Smooth muscle cell of the umbilical artery (primary cell): ENCODE results near the gene SERINC3. TPM values are rescaled to one million over a fixed set of nuclear protein-coding genes. Genes with fewer than 3 reads are reported as not detected.

Experiments used
- total RNA-seq: library from RNA; depleted of rRNA; stranded (reverse); fragments of >200 nt; gene quantifications from 2 replicates; pipeline ENCODE4 v1.2.3, GENCODE V29; 2014

SERINC3 gene
- 74.9 and 90.9 TPM in 2 replicates for total RNA-seq

DNA sequence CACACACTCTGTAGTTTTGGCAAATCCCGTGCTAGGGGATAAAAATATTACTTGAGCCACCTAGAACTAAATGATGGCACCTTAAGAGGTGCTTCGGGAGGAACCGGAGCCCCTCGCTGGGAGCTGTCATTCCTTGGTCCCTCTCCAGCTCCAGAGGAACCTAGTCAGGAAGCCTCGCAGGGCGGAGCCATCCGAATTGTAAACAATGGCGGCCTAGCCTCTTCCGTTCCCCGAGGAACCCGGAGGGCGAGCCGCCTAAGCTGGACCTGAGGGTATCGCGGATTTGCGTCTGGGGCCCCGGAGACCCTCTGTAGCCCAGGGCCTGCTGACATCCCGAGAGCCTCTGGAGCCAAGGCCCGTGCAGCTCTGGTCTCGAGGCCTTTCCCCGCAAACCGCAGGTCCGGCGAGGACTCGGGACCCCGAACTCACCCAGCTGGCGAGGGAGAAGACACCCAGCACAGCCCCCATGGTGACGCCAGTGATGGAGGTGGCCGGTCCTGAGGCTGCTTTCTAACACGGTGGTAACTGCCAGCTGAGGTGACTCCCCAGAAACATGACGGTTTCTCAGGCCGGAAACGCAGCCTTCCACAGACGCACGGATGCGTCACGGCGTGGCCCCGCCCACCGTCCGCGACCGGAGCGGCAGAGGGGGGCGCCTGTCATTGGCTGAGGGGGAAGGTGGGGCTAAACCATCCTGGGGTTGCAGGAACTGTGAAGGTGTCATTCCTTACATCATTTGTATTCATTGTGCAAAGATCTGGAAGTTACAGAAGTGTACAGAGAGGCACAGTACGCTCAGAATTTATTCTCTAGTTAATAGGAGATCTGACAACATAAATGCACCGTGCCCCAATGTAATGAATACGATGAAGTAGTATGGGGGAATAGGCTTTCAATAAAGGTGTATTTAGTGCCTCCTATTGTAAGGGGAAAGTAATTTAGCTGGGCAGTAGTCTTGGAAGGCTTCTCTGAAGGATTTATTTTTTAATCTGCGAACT, at the start of gene SERINC3:
Gene SERINC3, minus strand, starts transcription at position 587 of the 998 bp plus-strand sequence. Its CDS starts 119 bp downstream, at position 468.

DNA sequence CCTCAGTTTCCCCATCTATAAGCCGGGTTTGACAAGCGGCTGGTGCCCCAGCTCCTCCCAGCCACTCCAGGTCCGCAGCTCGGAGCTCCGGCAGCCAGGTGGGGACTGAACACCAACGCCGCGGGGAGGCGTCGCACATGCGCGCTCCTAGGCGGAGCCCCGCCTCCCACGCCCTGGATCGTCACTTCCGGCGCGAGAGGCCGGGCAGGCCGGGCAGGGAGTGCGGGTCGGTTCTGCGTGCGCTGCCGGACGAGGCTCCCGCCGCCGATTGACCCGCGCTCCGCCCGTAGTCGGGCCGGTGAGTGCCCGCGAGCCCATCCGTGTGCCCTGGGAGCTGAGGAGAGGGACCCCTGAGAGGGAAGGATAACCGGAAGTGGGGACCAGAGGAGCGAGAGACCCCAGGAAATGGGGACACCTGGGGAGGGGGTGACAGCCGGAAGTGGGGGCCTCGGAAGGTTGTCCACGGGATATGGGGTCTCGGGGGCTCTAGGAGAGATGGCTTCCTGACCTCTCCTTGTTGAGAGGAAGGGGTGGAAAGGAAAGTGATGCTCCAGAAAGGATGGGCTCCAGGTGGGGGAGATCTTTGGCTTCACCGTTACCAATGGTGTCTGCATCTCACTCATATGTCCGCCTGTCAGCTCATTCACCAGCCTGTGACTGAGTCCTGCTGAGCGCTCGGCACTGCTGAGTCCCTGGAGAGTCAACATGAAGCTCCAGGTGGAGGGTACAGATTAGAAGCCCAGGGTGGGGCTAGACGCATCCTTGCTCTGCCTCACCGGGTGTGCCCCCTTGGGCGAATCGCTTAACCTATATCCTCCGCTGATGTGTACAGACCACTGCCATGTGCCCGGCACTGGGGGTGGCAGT, 45.9 kb downstream of the SERINC3 start, which contains the start of gene TTPAL:
Gene TTPAL, plus strand, starts transcription at position 181 of the 867 bp plus-strand sequence. CDS start 4,126 bp downstream, outside the sequence.

Other genes starting within 250 kb of the SERINC3 start
- gene FITM2, start 210.9 kb downstream of the SERINC3 start, total RNA-seq, result 6.5 and 9.6 TPM in 2 replicates
- not detected in 2 replicates for gene R3HDML, start 185.0 kb downstream of the SERINC3 start, total RNA-seq
- gene HNF4A, start 166.4 kb downstream of the SERINC3 start, total RNA-seq, result not detected in 2 replicates
- gene TTPAL, start 46.2 kb downstream of the SERINC3 start, total RNA-seq, result 10.1 and 18.0 TPM in 2 replicates
- 19.1 and 24.6 TPM in 2 replicates for gene PKIG, start 60.5 kb upstream of the SERINC3 start, total RNA-seq
- gene ADA, start 129.6 kb upstream of the SERINC3 start, total RNA-seq, result 6.0 and 9.2 TPM in 2 replicates
- 0.05 and 0.30 TPM in 2 replicates for gene CCN5, start 193.3 kb upstream of the SERINC3 start, total RNA-seq
- gene KCNK15, start 223.8 kb upstream of the SERINC3 start, total RNA-seq, result 0.09 TPM in 1 of 2 replicates, not detected in the other